ENCODE data around the gene UAP1L1.

- no peak for TF ChIP-seq CTCF (IDR thresholded peaks at IDR 0.05; ENCODE audit: insufficient read depth, low read length, poor library complexity, severe bottlenecking)
- TF ChIP-seq EZH2phosphoT487 (conservative IDR thresholded peaks at IDR 0.05; ENCODE audit: low read length) = no peak
Measured at GRCh38 chr9:137130176-137130755, 52.9 kb downstream of the UAP1L1 start.

Data from SU-DHL-6 (cell line).